Measurements from ENCODE around the gene DNAJC16.

DNA sequence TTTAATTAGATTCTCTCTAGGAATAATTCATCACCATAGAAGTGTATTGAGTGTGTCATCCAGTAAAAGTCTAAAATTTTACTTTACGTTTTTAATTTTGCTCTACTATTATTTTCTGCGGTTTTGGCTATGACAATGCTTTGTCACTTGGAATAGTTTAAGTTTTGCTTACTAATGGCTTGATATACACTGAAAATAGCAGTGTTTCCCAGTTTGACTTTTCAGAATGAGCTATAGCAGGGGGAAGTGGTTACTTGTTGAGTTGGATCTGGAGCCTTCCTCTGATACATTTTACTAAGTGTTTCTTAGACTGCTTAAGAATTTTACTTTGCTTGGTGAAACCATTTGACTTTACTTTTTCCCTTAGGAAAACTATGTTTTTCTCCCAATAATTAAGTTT is 5.0 kb downstream of the DNAJC16 start:
- no peak for TF ChIP-seq POLR2A (IDR thresholded peaks at IDR 0.05)
- TF ChIP-seq, protein P1, sequence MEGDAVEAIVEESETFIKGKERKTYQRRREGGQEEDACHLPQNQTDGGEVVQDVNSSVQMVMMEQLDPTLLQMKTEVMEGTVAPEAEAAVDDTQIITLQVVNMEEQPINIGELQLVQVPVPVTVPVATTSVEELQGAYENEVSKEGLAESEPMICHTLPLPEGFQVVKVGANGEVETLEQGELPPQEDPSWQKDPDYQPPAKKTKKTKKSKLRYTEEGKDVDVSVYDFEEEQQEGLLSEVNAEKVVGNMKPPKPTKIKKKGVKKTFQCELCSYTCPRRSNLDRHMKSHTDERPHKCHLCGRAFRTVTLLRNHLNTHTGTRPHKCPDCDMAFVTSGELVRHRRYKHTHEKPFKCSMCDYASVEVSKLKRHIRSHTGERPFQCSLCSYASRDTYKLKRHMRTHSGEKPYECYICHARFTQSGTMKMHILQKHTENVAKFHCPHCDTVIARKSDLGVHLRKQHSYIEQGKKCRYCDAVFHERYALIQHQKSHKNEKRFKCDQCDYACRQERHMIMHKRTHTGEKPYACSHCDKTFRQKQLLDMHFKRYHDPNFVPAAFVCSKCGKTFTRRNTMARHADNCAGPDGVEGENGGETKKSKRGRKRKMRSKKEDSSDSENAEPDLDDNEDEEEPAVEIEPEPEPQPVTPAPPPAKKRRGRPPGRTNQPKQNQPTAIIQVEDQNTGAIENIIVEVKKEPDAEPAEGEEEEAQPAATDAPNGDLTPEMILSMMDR (IDR thresholded peaks at IDR 0.05 in 4 of 5, conservative IDR thresholded peaks at IDR 0.05 in 1 of 5): no peak

Measured in gastrocnemius medialis (tissue), 4 donors.